ENCODE results near the gene SLC45A3.

DNA sequence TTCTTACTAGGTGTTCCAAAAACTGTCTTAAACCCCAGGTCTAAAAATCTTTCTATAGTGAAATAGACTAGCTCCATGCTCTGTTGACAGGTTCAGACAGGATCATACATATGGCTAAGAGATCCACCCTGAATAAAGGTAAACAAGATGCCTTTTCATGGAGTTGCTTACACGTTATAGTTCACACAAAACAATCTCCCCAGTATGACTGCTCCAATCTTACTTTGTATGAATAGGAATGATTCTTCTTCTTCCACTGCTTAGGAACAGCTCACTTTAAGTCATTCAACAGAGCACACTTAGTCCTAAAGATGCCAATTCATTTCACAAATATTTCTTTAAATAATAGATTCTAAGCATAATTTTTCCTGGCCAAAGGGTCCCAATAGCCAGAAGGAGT, 64.5 kb downstream of the SLC45A3 start:
- TF ChIP-seq TCF7L2 (IDR thresholded peaks at IDR 0.05; ENCODE audit: low read depth, low read length) (no peak), POLR2AphosphoS5 (IDR thresholded peaks at IDR 0.05; ENCODE audit: low read depth, low read length) (no peak)

All from Panc1 (cell line).